HCT116 (cell line): ENCODE measurements around the gene LRFN2.

Experiments
- CTCF ChIP-seq, 3 experiments: fragments of 200-600 bp in 1 of 3; sonication (generic) in 1 of 3; IDR thresholded peaks in 2 of 3; conservative IDR thresholded peaks in 1 of 3; 2 replicates each; pipeline ENCODE4 v1.5.1; 2012 to 2017; ENCODE audit warnings: low read depth in 2 of 3, low read length in 2 of 3, antibody characterized with exemption in 1 of 3, borderline replicate concordance in 1 of 3, control low read depth in 1 of 3, mild to moderate bottlenecking in 1 of 3, mixed read lengths in 1 of 3, mixed run types in 1 of 3, moderate library complexity in 1 of 3; ENCODE audit not compliant: insufficient read depth in 1 of 3
- POLR2A ChIP-seq: IDR thresholded peaks from 2 replicates; pipeline ENCODE4 v1.7.0; 2011; ENCODE audit warnings: borderline replicate concordance; ENCODE audit not compliant: insufficient read depth, insufficient read length; ENCODE audit errors: extremely low read depth
- POLR2AphosphoS5 ChIP-seq: IDR thresholded peaks from 2 replicates; pipeline ENCODE4 v1.6.1; 2011; ENCODE audit warnings: mild to moderate bottlenecking, low read depth, low read length, moderate library complexity
- RAD21 ChIP-seq: IDR thresholded peaks from 2 replicates; pipeline ENCODE4 v1.6.1; 2012; ENCODE audit warnings: low read depth, mild to moderate bottlenecking
- SRF ChIP-seq: IDR thresholded peaks from 2 replicates; pipeline ENCODE4 v1.6.1; 2012; ENCODE audit warnings: low read depth
- YY1 ChIP-seq: IDR thresholded peaks from 2 replicates; pipeline ENCODE4 v1.6.1; 2011; ENCODE audit warnings: low read length, low read depth, moderate library complexity, mild to moderate bottlenecking; ENCODE audit not compliant: insufficient replicate concordance; ENCODE audit errors: extremely low read depth

GRCh38 chr6:40398810-40399477 lies 188.2 kb downstream of the LRFN2 start:
- no peak for TF ChIP-seq SRF
- no peak for TF ChIP-seq CTCF (IDR thresholded peaks at IDR 0.05 in 2 of 3, conservative IDR thresholded peaks at IDR 0.05 in 1 of 3; ENCODE audit: borderline replicate concordance in 1 of 3, insufficient read depth in 1 of 3, low read depth in 2 of 3, low read length in 2 of 3)
- no peak for TF ChIP-seq POLR2A
- TF ChIP-seq RAD21: no peak
- TF ChIP-seq YY1: no peak
- TF ChIP-seq POLR2AphosphoS5: no peak
